Activated CD8-positive, alpha-beta memory T cell treated with anti-CD3 and anti-CD28 coated beads for 24 hours (primary cell): ENCODE data around the gene IST1.
A peak's percentile ranks its signal among the peaks of the same experiment; 100 is the strongest.
"Not testable (repeated sequence)": the region's sequence is repeated elsewhere in the genome, so short reads cannot be mapped to it uniquely, and the experiment has no call there.

Experiments used
- DNase-seq: peaks from one replicate; pipeline ENCODE4 v3.0.0-alpha.2; 2020

The IST1 gene

DNA sequence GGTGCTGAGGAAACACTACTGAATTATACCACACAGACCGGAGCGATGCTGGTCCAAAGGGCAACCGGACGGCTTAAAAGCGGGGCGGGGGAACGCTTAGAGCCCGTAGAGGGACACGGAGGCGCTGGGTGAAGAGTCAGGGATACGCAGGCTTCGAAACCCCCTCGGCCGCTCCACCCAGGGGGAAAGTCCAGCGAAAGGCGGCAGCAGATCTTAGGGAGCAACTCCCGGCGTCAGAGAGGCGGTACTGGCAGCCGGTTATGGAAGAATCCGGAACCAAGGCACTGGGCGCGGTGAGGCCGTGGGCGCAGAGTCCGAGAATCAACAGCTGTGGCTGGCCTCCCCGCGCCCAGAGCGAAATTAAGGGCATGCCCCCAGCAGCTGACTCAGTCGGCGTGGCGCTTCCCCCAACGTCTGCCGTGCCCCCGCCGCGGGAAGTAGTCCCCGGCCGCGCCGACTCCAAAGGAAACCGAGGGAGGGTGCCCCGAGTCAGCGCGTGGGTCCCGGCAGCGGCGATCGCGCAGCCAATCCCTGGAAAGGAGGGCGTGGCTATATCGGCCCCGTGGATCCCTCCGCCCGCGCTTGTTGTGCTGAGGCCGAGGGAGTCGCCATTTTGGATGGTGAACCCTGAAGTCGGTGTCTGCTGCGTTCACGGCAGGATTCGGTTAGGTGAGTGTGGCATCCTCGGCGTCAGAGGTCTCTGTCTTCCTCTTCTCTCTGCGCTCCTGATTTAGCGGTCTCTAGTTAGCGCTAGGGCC, at the start of gene IST1:
Gene IST1 (plus strand): TSS at position 611 of the 758 bp plus-strand sequence. CDS start 20,110 bp downstream, outside the sequence.
- DNase-seq = peak; percentile 98

DNA sequence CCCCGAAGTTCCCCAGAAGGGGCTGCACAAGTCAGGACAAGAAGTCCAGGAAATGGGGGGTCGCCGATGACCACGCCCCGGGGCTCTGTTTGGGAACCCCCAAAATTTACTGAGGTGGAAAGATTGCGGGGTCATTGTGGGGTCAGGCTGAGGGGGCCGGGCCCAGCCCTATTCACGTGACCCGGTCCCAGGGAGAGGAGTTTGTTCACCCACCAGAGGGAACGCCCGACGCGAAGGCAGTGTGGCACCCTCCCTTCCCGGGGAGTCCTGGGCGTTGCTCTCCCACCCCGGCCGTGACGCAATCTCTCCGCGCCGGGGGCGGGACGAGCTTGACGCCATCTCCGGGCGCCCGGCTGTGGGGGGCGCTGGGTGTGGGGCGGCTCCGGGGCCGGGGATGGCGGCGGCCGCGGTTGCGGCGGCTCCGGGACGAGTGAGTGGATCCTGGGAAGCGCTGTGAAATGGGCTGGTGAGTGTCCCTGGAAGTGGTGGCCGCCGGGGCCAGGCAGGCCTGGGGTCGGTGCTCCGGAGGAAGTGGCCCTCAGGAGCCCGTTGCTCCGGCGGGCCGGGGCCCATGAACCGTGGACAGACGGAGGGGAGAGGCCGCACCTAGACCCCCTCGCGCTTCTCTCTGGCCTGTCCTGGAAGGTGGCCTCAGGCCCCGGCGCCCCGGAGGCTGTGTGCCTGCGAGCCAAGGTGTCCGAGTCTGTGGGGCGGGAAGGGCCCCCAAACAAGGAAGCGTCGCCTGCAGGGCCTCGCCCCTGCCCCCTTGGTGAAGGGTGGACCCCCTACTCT, 49.5 kb upstream of the IST1 start, which contains the start of gene ATXN1L:
Gene ATXN1L (plus strand): TSS at position 338 of the 792 bp plus-strand sequence. CDS start 3,765 bp downstream, outside the sequence.
- peak; percentile 99 for DNase-seq

DNA sequence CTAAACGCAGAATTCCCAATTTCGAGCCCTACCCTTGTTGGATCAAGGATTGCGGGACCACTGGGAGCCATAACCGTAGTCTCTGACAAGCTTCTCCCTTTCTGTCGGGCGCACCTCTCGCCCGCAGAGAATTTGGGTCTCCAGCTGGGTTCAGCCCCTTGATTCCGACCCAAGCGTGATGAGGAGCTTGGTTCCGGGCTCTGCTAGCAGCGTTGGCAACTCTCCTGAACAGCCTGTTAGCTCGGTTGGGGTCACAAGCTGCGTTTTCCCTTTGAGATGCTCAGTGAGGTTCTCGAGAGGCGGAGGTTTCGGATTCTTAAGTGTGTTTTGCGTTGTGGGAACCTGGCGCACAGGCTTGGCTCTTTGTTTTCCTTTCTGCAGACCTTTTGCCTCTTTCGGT, 48.9 kb upstream of the IST1 start:
- peak; percentile 60 for DNase-seq

DNA sequence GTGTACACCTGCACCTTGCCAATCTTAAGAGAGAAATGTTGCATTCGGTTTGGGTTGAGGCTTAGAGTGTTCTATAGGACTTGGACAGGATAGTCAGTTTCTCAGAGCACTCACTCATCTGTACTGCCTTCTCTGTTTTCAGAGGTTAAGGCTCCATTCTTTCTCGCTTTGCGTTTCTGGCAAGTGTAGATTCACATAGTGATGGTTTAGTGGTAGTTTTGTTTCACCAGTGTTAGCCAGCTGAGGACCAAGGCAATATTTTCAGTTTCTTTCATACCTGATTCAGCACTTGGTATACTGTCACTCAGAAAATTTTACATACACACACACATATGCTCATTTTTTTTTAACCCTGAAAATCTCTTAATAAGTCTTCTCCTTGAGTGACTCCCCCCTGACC, 48.2 kb upstream of the IST1 start:
- no peak for DNase-seq

DNA sequence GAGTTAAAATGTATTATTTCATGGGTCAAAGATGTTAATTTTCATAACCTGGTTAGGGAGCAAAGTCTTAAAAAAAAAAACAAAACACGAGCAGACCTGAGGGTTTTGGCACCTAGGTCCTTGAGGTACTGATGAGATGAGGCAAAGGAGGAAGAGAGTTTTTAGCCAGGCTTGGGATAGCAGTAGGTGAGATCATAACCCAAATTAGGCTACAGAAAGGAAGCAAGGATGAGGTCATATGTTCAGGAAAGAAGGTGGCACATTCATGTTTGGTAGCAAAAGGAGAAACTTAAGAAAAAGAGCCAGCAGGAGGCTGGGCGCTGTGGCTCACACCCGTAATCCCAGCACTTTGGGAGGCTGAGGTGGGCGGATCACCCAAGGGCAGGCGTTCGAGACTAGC, 46.7 kb upstream of the IST1 start:
- DNase-seq = no peak

DNA sequence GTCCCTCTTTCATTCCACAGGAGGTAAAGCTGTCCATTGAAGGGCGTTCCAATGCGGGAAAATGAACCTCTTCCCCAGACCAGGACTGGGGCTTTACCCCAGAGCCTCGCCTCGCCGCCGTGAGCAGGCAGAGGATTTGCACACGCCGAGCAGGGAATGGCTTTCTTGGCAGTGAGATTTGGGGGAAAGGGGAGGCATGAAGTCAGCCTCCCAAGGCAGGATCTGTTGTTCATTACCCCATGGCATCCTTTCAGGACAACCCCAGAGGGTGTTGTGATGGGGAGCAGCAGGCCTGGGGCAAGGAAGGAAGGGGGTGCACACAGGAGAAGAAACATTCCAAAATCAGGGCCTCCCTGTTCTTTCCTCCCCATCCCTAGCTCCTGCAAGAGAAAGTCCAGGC, 43.6 kb upstream of the IST1 start:
- DNase-seq = no peak

DNA sequence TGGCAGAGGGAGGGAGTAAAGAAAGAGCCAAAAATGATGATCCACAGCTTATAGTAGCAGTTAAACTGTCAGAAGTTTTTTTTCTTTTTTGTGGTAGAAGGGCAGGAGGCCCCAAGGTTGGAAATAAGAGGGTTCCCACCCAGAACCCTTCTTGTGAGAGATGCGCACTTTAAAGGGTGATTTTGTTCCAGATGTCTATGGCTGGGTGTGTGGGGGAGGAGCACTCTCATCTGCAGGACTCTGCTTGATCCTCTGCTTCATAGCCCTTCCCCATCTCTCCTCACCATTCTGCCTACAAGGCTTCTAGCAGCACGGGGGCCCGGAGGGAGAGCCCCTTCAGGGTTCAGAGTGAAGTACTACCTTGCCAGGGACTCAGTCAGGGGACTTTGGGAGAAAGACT, 43.2 kb upstream of the IST1 start:
- no peak for DNase-seq

DNA sequence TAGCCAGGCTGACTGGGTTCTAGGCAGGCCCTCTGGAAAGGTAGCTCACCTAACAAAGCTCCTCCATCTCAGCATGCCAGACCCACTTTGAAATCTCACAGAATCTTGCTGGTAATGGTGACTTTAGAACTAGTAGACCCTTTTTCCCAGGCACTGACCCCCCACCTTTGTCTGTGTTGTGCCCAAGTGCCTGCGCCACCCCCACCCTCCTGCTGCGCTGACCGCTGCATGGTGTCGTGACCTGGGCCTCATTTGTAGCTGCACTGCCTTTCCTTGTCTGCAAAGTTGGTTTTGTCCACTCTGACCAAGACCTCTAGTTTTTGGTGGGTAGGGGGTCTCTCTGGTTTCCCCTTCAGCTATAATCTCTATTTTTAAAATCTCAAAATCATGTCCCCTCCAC, 42.8 kb upstream of the IST1 start:
- no peak for DNase-seq

DNA sequence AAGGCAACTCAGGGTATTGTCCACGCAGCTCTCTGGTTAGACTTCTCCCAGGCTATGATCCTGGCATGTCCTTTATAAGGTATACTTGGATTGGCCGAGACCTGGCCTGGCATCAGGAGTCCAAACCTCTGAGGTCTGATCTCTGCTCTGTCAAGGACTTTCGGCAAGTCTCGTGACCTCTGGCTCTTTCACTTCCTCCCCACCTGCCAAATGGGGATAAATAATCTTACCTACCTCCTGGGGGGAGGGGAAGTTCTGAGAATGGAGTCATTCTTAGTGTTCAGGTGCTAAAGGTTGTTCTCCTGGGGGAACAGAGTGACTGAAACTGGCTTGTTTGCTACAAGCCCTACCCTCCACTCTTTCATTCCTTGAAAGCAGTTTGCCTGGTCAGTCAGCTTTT, 41.9 kb upstream of the IST1 start:
- DNase-seq = no peak

DNA sequence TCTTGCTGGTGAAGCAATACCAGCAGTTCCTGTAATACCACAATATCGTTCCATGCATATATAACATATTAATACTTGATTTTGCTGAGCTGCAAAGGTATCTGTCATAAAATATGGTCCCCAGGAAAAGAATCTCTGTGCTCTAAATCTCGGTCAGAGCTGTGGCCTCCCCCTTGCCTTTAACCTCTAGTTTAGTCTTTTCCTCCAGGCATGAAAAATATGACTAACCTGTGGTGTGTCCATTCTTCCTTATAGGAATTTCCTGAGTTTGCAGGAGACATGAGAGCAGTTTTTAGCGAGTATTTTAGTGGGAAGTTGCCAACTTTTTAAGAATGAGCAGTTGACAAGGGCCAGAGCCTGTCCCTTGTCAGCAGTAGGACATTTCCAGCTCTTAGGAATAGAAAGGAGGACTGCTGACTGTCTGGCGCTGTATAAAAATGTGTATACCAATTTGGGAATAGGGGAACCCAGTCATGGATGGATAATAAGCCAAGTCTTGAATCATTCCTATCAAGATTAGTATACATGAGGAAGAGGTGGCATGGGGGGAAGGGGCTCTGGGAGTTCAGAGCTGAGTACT, 40.9 kb upstream of the IST1 start:
- DNase-seq = no peak

DNA sequence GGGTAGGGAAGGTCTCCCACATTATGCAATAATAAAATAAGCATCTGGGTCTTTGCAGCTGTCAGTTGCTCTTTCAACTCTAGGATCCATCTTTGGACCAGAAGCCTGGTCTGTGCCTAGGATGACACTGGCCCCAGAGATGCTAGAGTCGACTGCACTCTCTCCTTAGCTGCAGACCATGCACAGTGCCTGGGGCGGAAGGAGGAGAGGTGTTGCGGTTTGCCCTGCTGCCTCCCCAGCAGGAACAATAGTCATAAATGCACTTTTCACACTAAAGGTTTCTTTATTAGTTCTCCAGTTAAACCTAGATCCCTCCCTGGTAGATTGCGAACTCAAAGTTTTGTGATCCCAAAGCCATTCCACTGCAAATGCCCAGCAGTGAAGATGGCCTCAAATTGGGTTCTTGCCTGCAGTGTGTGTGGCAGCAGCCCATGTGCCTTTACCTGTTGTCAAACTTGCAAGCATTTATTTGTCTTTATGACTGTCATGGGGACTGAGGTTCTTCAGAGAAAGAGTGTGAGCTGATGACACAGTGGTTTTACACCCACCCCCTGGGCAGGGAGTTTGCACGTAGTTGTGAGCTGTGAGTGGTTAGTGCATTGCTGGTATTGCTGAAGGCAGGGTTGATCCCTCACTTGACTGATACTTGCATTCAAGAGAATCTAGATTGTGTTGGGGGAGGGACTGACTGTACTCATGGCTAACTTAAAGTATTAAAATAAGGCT, 39.2 kb upstream of the IST1 start:
- peak; percentile 62 for DNase-seq

DNA sequence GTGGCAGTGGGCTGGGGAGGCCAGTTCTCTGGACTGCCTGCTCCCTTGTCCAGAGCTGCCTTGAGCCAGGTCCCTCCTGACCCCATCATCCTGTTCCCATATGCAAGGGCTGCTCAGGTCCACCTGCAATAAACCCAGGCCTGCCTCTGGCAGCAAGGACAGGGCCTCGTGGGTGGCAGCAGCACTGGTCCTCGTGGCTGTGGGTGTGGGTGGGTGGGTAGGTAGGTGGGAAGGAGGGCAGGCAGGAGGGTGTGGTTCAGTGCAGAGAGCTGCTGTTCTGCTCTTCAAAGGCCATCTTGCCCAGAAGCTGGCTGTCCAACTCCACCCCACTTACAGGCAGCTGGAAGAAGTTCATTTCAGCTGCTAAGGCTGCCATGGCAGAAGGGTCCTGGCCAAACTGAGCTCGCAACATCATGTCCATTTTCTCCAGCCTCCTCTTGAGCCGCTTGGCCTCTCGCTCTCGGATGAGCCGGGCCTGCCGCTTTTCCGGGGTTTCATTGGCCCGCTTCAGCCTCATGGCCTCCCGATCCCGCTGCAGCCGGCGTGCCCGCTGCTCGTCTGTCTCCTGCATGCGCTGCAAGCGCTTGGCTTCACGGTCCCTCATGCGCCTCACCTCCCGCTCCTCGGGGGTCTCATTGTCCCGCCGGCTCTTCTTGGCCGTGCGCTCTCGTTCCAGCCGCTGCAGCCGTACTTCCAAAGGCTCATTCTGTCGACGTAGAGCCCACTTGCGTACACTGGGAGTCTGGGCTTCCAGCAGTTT, 35.4 kb upstream of the IST1 start:
- DNase-seq = no peak

DNA sequence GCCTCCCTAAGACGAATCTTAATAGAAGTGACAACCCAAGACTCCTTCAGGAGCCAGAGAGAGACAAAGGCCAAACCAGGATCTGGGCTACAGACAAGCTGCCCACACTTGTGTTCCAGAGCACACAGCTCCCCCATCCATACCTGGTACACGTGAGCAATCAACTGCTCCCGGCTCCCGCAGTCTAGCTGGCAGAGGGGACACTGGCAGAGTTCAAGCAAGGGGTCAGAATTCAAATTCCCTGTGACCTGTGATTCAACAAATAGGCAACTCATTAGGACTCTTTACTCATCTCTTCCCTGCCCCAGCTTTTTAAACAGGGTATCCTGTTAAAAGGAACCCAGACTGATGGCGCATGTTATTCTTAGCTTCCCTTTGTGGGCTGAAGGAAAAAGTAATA, 31.3 kb upstream of the IST1 start:
- no peak for DNase-seq

DNA sequence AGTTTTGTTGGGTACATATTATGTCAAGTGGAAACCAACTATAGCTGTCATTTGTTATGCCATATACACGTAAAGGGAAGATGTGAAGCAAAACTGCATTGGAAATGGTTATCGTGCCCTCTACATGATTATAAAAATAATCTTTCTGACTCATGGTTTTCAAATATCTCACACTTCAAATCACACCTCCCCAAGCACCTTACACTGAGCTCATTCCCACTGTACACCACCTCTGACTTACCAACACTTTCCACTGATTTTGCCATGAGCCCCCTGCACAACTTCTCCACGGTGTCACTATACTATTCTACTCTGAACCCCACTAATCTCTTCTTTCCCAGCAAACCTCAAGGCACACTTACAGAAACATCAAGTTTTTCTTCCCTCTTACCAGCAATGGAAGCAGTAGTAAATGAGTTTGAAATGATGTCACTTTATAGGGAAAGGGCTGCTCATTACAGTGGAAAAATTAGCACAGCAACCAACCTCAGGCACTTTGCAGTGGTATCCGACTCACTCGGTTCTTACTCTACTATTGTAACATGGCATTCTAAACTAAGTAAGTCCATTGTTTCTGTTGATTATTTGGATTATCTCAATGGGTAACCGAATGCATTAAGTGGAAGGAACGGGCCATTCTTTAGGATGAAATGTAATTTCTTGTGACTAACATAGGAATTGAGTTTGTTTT, 30.0 kb upstream of the IST1 start:
- DNase-seq = no peak

DNA sequence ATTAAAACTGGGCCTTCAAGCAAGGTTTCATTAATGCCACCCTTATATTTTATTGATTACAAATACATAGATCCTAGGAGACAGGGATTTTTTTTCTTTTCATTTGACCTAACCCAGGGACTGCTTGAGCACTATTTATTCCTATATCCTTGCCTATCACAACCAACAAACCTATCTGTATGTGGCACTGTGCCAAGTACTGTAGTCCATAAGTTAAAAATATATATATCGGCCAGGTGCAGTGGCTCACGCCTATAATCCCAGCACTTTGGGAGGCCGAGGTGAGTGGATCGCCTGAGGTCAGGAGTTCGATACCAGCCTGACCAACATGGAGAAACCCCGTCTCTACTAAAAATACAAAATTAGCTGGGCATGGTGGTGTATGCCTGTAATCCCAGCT, 28.2 kb upstream of the IST1 start:
- not testable (repeated sequence) for DNase-seq

DNA sequence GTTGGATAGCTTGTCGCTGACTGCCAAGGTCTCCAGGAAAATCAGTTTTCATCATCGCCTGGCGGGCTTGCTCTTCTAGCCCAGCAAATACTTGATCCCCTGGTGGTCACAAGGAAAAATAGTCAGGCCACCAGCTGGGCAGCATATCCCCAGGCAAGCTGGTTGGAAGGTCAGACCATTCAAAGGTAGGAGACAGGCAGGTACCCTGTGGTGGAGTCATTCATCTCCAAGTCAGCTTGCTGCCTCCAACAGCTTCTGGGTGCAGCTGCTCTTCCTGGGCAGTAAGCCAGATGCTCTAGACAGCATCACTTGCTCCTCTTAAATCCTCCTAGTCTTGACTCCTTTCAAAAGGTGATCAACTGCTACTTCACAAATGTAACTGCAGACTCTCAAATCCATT, 27.4 kb upstream of the IST1 start:
- DNase-seq = no peak

DNA sequence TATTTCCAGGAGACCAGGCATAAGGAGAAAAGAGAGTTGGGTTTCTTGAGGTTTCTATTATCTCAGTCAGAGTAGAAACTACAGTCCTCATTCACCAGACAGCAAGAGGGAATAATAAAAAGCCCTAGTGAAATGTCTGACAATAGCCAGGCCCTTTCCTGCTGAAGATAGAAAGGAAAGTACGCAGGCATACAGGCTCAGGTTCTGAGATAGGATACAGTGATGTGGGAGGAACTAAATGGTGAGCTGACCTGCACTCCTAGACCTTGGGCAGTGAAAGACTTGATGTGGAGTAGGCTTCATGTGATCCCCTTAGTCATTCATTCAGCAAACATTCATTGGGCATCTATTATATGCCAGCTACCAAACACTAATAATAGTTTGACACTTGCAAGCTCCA, 26.2 kb upstream of the IST1 start:
- DNase-seq = no peak

DNA sequence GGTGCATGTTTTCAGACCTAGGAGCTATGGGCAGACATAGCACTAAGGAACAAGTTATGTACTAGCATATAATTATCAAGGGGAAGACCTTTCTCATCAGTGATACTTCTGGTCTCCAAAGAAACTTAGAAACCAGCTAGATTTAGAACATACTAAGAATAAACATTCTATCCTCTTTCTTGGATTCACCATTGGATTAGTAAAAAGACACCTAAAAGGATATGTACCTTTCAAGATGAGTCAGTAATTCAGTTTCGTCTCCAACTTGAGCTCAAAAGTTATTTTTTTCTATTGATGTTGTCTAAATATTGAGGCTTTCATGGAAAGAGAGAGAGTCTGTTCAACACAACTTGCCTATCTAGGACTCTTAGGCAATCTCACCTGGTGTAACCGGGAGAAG, 24.5 kb upstream of the IST1 start:
- DNase-seq = no peak

DNA sequence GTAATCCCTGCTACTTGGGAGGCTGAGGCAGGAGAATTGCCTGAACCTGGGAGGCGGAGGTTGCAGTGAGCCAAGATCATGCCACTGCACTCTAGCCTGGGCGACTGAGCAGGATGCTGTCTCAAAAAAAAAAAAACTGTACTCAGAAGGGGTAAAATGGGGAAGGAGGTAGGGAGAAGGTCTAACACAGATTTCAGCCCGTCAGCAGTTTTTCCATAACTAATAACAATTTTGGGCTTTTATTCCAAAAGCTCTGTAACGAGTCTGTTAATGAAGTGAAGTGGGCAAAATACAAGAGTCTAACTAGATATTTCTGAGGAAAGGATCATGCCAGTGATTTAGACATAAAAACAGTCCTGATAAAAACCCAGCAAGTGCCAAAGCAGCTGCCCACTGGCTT, 22.1 kb upstream of the IST1 start:
- DNase-seq = no peak

DNA sequence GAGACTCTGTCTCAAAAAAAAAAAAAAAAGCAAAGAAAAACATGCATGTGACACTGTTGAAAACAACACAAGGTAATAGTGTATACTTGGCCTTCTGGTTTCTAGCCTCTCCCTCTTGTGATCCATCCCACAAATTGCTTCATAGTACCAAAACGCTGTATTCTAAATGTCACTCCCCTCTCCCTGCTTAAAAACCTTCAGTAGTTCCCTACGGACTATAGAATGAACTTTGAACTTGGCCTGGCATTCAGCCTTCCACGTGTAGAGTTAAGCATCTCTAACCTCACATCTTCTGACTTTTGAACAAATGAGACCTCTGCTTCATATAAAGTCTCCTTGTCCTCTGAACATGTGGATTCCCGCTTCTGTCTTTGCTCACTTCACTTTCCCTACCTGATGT, 16.4 kb upstream of the IST1 start:
- no peak for DNase-seq

DNA sequence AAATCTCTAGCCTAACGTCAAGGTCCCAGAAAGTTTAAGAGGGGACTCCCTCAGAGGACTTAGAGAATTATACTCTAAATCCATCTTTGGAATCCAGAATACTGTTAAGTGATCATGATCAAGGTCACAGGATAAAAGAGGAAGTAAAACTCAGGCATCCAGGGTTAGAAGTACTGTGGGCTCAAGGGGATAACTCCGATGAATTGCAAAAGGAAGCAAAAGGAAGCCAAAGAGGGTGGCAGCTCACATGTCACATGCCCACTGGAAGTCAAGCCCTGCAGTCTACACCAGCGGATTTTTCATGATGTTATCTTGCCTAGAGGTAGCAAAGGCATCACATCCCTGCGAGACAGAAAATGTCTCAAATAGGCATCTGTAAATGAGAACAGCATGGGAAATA, 15.2 kb upstream of the IST1 start:
- DNase-seq = no peak
